Measurements from ENCODE around the gene MLC1.

MLC1 gene

DNA sequence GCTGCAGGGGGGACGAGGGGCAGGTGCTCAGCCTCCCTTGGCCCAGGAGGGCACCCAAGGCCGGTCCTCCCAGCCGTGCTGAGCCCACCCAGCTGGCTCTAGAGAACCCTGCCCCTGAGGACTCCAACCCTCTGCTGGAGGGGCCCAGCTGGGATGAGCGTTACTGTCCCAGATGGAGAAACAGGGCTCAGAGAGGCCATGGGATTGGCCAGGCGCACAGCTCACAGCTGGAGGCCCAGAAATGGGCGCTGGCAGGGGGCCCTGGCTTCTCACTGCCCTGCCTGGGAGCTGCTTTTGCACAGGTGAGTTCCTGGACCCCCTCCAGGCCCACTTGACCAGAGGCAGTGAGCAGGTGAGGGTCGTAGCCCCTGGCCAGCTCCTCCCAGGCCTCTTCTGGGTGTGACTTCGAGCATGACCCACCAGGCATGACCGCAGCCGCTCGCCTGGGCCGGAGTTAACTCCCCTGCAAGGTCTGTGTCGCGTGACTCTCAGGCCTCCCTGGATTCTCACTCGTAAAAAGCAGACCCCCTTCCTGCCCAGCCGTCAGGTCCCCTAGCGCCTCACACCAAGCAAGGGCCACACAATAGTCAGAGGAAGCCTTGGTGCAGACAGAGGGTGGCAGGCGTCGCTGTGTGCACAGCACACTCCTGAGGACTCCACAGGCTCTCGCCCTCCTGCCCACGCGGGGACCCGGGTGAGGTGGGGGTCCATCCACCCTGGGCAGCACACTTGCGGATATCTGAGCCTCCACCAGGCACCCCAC, 52.9 kb downstream of the MLC1 start (continued):
- no peak for TF ChIP-seq ZBTB1 (tag by site-specific recombination; IDR thresholded peaks at IDR 0.05)
- TF ChIP-seq ZSCAN16 (tag by site-specific recombination; IDR thresholded peaks at IDR 0.05), result no peak
- TF ChIP-seq ZBTB44 (tag by site-specific recombination; IDR thresholded peaks at IDR 0.05), result no peak
- no peak for TF ChIP-seq ZNF302 (tag by site-specific recombination; IDR thresholded peaks at IDR 0.05; ENCODE audit: low read depth)
- no peak for TF ChIP-seq ZNF433 (tag by site-specific recombination; IDR thresholded peaks at IDR 0.05; ENCODE audit: low read depth)
- TF ChIP-seq, protein P1, sequence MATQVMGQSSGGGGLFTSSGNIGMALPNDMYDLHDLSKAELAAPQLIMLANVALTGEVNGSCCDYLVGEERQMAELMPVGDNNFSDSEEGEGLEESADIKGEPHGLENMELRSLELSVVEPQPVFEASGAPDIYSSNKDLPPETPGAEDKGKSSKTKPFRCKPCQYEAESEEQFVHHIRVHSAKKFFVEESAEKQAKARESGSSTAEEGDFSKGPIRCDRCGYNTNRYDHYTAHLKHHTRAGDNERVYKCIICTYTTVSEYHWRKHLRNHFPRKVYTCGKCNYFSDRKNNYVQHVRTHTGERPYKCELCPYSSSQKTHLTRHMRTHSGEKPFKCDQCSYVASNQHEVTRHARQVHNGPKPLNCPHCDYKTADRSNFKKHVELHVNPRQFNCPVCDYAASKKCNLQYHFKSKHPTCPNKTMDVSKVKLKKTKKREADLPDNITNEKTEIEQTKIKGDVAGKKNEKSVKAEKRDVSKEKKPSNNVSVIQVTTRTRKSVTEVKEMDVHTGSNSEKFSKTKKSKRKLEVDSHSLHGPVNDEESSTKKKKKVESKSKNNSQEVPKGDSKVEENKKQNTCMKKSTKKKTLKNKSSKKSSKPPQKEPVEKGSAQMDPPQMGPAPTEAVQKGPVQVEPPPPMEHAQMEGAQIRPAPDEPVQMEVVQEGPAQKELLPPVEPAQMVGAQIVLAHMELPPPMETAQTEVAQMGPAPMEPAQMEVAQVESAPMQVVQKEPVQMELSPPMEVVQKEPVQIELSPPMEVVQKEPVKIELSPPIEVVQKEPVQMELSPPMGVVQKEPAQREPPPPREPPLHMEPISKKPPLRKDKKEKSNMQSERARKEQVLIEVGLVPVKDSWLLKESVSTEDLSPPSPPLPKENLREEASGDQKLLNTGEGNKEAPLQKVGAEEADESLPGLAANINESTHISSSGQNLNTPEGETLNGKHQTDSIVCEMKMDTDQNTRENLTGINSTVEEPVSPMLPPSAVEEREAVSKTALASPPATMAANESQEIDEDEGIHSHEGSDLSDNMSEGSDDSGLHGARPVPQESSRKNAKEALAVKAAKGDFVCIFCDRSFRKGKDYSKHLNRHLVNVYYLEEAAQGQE (tag by site-specific recombination; IDR thresholded peaks at IDR 0.05), result no peak
- no peak for TF ChIP-seq ZNF23 (tag by site-specific recombination; IDR thresholded peaks at IDR 0.05; ENCODE audit: borderline replicate concordance)
- TF ChIP-seq ZNF621 (tag by site-specific recombination; IDR thresholded peaks at IDR 0.05), result no peak
- TF ChIP-seq ZNF510 (tag by site-specific recombination; IDR thresholded peaks at IDR 0.05; ENCODE audit: insufficient replicate concordance), result no peak
- no peak for TF ChIP-seq SETDB1 (IDR thresholded peaks at IDR 0.05; ENCODE audit: insufficient read length, low read length)
- TF ChIP-seq, protein P2, sequence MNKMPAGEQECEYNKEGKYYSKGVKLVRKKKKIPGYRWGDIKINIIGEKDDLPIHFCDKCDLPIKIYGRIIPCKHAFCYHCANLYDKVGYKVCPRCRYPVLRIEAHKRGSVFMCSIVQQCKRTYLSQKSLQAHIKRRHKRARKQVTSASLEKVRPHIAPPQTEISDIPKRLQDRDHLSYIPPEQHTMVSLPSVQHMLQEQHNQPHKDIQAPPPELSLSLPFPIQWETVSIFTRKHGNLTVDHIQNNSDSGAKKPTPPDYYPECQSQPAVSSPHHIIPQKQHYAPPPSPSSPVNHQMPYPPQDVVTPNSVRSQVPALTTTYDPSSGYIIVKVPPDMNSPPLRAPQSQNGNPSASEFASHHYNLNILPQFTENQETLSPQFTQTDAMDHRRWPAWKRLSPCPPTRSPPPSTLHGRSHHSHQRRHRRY (tag by site-specific recombination; IDR thresholded peaks at IDR 0.05), result no peak
- TF ChIP-seq, protein P3, sequence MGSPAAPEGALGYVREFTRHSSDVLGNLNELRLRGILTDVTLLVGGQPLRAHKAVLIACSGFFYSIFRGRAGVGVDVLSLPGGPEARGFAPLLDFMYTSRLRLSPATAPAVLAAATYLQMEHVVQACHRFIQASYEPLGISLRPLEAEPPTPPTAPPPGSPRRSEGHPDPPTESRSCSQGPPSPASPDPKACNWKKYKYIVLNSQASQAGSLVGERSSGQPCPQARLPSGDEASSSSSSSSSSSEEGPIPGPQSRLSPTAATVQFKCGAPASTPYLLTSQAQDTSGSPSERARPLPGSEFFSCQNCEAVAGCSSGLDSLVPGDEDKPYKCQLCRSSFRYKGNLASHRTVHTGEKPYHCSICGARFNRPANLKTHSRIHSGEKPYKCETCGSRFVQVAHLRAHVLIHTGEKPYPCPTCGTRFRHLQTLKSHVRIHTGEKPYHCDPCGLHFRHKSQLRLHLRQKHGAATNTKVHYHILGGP (tag by site-specific recombination; IDR thresholded peaks at IDR 0.05), result no peak
- no peak for TF ChIP-seq ZNF585B (tag by site-specific recombination; IDR thresholded peaks at IDR 0.05)

GRCh38 chr22:50031189-50032091, 53.8 kb downstream of the MLC1 start:
- Histone ChIP-seq H3K9me3 (ENCODE audit: control insufficient read depth, insufficient read depth, low read depth, low read length) (no peaks in the 10 kb centered on the region), H3K27ac (ENCODE audit: extremely low read depth, low read depth, low read length) (no peak overlapping the region), H3K4me3 (ENCODE audit: low read depth, low read length) (no peak overlapping the region), H3K4me1 (ENCODE audit: control insufficient read depth, insufficient read depth, low read length) (no peaks in the 10 kb centered on the region), H3K36me3 (ENCODE audit: control insufficient read depth in 2 of 2, insufficient read depth in 1 of 2, low read length in 2 of 2) (no peaks in the 10 kb centered on the region)
- ChIA-PET POLR2A (interaction anchor here (0.5 to 1.2 kb wide), 2 partner anchors 60 to 64 kb away, joined by 3 to 4 read pairs; no protein-coding TSS in a partner anchor), CTCF (interaction anchor here (0.5 to 3.6 kb wide), 21 partner anchors 10 to 263 kb away, joined by 3 to 67 read pairs (median 4); no protein-coding TSS in a partner anchor)
- TF ChIP-seq, protein P4, sequence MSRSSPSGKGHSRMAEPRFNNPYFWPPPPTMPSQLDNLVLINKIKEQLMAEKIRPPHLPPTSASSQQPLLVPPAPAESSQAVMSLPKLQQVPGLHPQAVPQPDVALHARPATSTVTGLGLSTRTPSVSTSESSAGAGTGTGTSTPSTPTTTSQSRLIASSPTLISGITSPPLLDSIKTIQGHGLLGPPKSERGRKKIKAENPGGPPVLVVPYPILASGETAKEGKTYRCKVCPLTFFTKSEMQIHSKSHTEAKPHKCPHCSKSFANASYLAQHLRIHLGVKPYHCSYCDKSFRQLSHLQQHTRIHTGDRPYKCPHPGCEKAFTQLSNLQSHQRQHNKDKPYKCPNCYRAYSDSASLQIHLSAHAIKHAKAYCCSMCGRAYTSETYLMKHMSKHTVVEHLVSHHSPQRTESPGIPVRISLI (tag by site-specific recombination; IDR thresholded peaks at IDR 0.05), result no peak
- TF ChIP-seq KLF1 (tag by site-specific recombination; IDR thresholded peaks at IDR 0.05) (peak; percentile 18; the same call in 1 of the 2 replicates), ZNF791 (tag by site-specific recombination; IDR thresholded peaks at IDR 0.05) (no peak), ZSCAN23 (tag by site-specific recombination; IDR thresholded peaks at IDR 0.05) (no peak)
- TF ChIP-seq, protein P1 (tag by site-specific recombination; IDR thresholded peaks at IDR 0.05), result 0 out of 2 replicates have a peak, but pooled peaks have one; percentile 24

All from HEK293 (cell line).